GM21360 (cell line): ENCODE results near the gene SSBP3.

Experiments used
- ATAC-seq: cut with Tn5 transposase; IDR thresholded peaks from one replicate; pipeline ENCODE4 v1.9.1; 2021; ENCODE audit warnings: mild to moderate bottlenecking, moderate library complexity; ENCODE audit not compliant: unreplicated experiment

SSBP3 gene

DNA sequence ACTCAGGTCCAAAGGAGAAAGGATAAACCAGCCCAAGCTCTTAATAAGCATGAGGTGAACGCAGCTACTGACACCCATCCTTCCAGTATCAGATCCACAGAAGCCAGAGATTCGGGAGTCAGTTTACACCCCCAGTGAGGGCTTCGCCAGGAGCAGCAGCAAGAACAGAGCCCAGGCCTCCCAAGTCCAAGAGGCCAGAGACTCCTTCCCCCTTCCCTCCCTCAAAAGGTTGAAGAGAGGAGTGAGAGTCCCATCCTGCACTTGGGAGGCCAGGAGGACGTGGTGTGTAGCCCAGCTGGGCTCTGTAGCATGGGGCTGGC lies 133.5 kb downstream of the SSBP3 start:
- no peak for ATAC-seq

DNA sequence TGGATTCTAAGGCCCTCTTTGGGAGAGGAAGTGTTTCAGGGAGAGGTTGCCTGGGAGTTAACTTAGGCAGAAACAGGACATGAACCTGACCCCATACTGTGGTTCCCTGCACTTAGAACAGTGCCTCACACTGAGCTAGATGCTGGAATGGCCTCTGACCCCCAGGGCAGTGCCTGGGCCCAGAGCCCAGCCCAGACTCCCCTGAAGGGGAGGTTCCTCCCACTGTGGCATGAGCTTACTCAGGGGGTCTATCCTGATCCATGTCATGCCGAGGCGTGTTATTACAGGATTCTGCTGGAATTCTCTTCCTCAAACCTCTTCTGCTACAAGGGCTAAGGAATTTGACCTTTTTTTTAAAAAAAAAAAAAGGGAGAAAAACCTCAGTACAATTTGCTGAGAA lies 134.1 kb downstream of the SSBP3 start:
- no peak for ATAC-seq

DNA sequence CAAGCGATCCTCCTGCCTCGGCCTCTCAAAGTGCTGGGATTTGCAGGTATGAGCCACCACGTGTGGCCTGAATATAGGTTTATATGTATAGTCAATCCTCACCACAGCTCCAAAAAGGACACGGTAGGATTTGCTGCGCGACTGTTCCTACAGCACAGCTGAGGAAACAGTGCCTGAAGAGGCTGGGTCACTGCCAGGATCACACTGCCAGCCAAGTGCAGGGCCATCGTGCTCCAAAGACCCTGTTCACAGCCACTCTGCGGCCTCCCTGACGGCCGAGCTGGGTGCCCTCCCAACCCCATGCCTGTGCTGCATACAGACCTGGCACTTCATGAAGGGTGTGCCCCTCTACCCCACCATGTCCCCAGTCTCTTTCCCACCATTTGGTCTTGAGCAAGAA lies 134.9 kb downstream of the SSBP3 start:
- no peak for ATAC-seq

DNA sequence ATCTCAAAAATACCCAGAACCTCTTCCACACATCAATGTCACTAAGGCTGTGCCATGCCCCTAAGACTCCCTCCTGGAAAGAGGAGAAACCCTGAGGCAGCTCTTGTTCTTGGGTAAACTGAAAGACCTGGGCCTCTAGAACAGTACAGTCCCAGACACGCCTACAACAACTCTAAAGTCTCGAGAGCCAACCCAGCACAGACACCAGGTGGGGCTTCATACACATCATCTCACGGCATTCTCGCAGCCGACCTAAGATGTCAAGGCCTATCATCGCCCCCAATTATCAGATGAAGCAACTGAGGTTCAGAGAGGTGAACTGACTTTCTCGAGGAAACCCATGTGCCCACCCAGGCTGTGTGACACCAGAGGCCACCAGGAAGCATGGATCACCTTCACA lies 135.7 kb downstream of the SSBP3 start:
- no peak for ATAC-seq

DNA sequence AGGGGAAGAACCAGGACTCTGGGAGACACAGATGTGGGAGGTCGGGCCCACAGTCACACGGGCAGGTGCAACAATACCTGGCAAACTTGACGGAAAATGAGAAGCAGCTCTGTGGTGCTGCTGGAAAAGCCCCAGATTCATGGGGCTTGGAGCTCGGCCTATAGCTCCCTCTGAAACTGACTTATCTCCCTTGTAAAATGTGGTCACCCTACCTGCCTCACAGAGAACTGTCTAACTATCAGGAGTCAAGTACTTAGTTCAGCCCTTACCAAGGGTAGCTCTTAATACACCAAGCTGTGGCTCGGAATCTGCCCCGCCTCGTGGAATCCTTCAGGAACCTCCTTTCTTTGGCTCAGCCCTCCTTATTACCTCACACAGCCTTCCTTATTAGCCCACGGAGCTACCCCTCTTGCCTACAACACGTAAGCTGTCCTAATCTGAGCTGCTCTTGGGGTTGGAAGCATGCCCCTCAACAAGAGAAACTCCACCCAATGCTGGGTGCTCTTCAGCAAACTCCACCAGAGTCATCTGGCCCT lies 137.4 kb downstream of the SSBP3 start:
- no peak for ATAC-seq

DNA sequence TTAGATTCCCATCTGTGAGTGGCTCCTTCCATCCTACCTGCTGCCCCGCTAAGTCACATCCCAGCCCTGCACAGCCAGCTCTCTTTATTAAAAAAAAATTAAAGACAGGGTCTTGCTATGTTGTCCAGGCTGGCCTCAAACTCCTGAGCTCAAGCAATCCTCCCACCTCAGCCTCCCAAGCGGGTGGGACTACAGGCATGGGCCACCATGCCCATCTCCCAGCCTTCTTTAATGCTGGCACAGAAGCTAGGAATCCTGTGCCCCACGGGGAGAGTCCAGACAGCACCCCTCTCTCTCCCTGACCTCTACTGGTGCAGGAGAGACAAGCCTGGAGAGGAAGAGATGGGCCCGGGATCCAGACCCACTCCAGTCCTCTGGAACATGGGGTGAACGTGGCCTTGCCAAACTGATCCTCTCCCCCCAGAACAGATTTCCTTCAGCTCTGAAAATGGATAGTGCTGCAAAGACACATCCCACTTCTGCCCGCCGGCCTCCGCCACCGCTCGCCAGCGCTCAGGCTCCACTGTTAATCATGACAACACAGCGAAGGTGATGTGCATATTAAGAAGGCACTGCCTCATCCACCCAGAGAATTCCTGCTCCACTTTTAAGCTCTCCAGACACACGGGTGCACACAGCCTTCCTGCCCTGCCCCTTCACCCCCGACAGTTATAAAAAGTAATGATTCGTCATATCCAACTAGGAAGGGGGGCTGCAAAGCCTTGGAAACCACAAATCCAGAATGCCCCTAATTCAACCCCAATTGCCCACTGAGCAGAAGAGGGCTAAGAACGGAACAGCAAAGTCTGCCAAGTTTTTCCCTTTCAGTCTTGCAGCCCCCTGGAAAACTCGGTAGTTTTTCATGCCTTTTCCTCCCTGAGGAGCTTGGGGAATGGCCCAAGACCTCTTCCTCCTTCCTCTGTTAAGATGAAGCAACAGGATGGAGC lies 138.1 kb downstream of the SSBP3 start:
- ATAC-seq: no peak

DNA sequence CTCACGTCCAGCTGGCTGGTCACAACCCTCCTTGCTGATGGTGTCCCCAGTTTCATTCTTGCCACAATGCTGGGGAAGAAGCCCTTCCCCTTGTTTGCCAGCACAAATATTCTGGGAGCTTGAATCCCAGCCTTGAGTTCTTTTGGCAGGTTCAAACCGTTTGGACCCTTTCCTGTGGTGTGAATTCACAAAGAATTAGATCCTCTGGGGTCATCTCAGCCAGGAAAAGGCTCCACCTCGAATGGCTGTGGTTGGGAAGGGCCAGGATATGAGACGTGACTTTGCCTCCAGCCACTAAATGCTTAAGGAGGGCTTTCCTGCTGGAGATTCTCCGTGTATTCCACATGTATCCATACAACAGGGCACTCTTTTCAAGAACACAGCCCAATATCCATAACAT lies 139.3 kb downstream of the SSBP3 start:
- ATAC-seq: no peak

DNA sequence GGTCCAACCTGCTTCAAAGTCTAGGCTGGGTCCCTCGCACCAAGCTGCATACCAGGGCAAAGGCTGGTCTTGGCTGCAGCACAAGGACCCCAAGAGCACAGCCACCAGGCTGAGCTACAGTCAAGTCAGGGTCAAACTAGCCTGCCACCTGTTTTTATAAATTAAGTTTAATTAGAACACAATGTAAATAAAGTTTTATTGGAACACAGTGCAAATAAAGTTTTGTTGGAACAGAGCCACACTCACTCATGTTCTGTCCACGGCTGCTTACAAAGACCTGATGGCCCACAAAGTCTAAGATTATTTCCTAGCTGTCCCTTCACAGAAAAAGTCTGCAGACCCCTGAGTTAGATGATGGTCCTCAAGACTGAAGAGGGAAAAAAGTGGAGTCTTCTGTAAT lies 140.0 kb downstream of the SSBP3 start:
- ATAC-seq: no peak

DNA sequence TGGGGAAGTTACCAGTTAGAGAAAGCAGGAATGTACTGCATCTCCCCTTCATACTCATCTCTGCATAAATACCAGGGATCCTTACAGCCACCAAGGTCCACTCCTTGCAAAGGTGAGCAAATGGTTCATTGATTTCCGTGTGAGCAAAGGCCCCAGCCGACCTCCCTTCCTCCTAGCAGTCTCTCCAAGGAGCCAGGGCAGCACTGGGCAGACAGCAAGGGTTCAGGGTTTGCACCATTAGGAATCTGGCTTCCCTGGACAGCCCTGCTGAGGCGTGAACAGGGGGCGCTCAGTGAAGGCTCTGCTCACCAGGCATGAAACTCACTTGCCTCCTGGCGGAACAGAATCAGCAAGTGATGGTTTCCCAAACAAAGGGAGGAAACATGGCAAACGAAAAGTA lies 140.5 kb downstream of the SSBP3 start:
- ATAC-seq: no peak

DNA sequence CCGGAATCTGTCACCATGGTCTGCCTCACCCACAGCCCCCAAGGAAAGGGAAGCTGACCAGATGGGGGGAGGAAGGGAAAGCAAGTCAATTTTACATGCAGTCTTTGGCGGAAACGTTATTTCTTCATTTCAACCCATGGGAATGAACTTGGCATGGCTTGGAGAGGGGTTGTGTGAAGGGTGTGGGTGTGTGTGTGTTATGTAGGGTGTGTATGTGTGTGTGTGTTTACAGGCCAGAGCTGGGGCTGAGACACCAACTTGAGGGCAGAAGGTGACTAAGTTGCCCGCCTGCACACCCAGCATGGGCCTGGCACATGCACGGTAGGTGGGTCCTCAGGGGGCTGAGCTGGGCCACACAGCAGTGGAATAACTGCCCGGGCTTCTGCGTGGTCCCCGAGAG lies 141.1 kb downstream of the SSBP3 start:
- ATAC-seq: no peak

DNA sequence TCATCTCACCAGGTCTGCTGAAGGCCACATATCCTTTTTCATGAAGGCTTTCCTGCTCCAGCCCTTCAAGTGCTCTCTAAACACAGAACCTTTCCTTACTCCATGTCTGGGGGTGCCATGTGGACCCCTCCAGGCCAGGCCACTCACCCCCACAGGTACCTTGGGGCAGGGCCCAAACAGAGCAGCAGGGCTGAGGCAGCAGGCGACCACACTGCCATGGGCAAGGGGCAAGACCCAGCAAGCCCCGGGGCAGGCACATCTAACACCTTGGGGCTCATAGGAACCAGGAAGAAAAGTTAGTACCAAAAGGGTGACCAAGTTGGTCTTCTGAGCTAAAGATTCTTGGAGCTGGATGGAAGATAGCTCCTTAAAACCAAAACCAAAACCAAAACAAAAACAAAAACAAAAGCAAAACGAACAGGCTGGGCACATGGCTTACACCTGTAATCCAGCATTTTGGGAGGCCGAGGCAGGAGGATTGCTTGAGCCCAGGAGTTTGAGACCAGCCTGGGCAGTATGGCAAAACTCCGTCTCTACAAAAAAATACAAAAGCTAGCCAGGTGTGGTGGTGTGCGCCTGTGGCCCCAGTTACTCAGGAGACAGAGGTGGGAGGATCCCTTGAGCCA lies 142.5 kb downstream of the SSBP3 start:
- no peak for ATAC-seq

DNA sequence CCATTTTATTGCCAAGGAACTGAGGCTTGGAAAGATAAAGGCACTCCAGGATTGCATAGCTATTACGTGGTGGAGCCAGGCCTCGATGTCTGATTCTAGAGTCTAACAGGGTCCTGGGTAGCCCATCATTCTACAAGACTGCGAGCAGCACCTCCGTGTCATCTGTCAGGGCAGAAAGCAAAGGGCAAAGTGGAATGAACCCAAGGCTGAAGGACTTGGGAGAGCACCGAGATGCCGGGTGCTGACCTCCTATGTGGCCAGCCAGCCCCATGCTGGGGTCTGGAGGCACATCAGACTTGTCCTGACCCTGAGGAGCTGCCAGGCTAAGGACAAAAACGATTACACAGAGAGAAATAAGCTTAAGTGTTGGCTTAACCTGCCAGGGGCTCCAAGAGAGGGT lies 143.9 kb downstream of the SSBP3 start:
- no peak for ATAC-seq

DNA sequence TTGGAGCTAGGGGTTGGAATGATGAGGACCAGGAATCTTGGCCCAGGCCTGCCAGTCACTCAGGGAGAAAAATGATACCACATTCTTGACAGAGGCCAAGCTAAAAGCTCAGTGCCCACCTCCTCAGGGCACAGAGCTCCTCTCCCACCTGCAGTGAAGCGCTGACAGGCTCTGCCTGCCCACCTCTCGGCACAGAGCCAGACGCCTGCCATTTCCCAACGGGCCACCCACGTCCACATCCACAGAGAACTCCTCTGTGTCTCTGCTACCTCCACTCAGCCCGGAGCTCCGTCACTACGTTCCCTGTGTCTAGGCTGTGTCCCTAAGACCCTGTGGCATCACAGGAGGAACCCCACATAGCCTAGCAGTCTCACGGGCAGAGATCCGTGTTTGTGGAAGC lies 145.4 kb downstream of the SSBP3 start:
- no peak for ATAC-seq

DNA sequence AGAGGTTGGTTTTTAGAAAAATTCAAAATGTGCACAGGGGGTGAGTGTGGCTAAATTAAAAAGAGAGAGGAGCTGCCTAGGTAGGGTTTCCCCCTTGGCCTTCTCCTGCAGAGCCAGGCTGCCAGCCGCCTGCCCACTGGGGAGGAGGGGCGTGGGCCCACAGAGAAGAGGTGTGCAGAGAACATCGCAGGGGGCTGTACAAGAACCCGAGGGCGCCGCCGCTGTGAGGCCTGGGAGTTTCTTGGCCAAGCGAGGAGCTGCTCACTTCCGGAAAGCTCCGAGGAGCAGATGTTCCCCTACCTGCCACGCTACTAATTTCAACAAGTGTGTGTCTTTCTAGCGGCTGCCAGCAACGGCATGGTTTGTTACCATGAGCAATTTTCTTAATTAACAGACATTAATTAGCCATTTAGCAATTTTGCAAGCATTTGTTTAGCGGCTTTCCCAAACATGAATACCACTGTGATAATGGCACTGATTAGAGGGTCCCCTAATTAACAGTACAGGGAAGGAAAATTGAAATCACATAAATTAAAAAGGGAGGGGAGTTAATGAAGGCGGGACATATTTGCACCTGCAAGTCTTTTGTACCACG lies 146.6 kb downstream of the SSBP3 start:
- no peak for ATAC-seq

DNA sequence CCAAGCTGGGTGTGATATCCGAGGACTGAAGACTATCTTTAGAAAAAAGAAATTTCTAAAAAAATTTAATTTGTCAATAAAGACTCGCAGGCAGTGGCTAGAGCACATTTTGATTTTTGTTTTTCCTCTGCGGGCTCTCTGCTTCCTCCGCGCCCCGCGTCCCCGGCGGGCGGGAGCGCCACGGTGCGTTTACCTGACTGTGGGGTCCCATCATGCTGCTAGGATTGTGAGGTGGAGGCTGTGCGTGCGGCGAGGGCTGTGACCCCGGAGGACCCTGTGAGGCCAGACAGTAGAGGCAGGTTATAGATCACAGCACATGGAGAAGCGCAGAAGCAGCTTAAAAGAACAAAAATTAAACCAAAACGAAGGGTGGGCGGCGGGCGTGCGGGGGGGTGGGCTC lies 148.3 kb downstream of the SSBP3 start:
- ATAC-seq: no peak

DNA sequence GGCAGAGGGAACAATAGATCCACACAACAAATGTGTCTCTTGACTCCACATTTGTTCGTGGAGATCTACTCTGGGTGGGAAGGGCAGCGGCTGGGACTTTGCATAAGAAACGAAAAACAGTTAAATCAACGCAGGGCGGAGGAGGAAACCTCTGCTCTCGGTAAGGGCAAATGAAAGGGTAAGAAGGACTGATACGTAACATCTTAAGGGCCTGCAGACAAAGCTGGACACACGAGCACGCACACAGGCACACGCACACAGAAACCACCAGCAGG lies 148.9 kb downstream of the SSBP3 start:
- ATAC-seq: no peak

DNA sequence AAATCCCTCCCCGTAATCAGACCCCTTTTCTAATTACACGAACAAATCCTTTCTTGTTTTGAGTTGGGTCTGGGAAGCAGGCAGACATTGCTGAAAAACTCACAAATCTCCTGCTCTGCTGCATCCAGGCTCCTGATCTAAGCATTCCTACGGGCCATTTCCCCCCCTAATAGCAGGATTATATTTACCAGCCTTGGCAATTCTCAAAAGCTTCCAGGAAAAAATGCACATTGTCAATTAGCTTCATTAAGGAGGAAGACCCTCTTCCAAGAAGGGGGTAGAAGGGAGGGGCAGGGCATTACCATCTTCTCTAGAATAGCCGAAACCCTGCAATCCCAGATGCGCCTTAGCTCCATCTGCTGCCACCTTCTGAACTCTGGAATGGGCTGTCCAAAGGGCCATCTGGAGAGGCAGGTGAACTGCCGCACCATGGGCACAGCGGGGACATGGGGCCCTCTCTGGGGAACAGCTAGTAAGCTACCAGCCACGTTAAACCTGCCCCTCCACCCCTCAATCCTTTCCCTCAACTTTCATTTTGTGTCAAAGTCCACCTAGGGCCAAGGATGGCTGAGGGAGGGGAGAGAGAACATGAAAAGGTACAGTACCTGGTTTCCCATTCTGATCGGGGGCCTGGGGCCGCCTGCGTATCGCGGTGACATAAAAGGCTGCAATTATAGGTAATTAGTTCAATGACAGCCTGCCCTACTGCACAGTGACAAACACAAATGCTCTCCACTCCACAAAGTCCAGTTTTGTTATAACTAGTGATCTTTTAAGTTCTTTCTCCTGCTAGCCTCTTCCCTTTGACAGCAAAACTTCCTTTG lies 149.5 kb downstream of the SSBP3 start:
- ATAC-seq: no peak

DNA sequence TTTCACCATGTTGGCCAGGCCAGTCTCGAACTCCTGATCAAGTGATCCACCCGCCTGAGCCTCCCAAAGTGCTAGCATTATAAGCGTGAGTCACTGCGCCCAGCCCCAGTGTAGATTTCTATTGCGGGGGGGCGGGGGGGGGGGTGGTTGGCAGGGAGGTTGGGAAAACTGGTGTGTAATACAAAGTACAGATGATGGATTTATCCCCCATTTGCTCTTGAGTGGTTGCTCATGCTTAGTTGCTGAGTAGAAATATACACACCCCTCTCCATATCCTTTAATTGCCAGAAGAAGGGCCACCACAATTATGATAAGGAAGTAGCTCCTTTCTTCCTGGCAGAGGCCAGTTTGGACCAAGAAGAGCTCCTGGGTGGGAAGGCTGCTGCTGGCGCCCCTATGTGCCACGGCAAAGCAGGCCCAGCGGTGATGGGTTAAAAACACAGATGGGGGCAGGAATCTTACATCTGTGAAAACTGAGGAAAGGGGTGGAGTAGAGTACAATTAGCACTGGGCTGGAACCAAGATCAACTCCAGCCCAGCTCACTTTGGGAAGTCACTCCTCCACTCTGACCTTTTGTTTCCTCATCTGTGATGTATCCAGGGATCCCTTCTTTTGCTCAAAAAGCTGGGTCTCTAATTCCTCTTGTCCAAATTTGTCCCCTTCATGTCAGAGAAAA lies 151.0 kb downstream of the SSBP3 start:
- no peak for ATAC-seq

DNA sequence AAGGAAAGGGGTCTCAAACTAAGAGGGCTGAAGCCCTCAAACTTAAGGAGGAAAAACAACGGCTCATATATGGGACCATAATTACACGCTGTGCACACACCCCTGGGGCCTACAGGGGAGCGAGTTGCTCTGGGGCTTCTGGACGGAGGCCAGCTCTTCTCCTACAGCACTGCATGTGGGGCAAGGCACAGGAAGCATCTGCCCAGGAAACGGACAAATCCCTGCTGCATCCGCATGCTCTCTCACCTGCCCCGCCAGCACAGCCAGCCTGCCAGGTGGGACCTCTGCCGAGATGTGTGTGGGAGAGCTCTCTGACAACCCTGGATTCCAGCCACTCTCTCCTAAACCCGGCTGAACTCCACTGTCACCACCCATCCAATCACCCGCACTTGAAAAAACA lies 152.1 kb downstream of the SSBP3 start:
- ATAC-seq: no peak

DNA sequence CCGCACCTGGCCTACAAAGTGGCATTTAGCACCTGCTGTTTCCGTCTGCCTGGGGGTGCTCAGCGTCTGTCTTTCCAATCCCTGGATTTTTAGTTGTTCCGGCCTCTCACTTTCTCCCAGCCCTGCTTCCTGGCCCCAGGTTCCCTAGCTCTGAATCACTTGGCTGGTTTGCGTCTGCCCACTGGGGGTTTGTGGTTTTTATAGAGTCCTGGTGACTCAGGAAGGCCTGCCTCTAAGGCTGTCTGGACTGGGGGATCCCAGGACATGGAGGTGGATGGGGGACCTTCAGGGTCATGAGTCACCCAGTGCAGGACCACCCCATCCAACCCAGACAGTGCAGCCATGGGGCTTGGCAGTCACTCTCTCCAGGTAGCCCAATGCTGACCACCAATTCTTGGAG lies 152.7 kb downstream of the SSBP3 start:
- no peak for ATAC-seq

DNA sequence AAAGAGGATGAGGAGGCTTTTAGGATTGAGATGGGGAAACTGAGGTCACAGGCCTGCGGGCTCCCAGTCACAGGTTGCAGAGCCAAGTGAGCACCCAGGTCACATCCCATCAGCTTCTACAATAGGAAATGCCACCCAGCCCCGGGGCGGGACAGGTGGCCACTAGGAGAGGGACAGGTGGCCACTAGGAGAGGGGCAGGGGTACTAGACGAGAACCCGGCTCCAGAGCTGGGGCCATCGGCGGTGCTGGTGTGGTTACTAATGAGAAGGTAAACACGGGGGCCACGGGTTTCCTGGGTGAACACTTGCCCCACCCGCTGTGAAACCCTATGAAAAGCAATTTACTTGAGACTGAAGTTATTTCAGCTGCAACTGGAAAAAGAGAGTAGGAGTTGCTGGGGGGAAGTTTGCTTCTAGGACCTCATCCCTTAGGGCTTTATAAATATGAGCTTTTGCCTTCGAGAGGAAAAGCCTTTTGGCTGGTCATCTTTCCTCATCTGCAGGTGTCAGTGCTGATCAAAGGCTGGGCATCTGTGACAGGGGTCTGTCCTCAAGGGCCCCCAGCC lies 153.7 kb downstream of the SSBP3 start:
- ATAC-seq: no peak
